GM19395 (cell line): ENCODE results near the gene MYO7A.

Experiments
- ATAC-seq: cut with Tn5 transposase; IDR thresholded peaks from one replicate; pipeline ENCODE4 v1.9.1; 2021; ENCODE audit warnings: mild to moderate bottlenecking, moderate library complexity; ENCODE audit not compliant: unreplicated experiment

Gene MYO7A

DNA sequence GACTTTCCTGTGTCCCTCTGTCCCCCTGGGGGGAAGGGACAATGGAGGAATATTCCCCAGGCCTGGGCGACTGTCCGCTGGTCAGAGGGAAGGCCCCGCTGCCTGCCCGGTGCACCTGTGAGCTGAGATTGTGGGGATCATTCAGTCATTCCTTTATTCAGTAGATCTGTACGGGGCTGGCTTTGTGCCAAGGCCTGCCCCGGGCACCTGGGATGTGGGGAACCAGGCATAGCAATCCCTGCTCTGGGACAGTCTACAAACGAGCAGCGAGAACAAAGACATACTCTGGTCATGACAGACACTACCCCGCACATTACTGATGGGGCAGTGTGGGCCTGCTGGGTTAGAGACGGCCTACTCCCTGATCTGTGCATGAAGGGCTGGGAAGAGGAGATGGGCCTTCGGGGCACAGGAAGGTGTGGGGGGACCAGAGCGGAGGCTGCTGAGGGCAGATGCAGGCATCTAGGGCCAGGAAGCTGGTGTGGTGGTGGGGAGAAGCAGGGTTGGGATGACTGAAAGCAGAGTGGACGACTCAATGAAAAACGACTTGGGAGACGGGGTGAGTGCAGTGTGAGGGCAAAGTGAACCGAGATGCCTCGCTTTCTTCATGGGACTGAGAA is 1.8 kb upstream of the MYO7A start:
- ATAC-seq: no peak

DNA sequence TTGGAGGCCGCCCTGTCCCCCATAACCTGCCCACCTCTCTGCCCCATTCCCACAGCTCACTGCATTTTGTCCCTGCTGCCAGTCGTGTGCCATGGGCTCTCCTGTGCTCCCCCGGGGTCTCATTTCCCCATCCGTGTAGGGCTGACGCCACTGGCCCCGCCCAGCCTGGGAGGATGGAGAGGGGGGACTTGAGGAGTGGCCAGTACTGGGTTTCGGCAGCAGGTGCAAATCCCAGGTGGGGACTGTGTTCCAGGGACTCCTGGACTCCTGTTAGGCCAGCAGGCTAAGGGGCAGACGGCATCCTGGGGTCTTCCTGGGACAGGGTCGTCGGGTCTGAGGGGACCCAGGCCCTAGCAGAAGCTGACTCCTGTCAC is 1.2 kb upstream of the MYO7A start:
- ATAC-seq: no peak

DNA sequence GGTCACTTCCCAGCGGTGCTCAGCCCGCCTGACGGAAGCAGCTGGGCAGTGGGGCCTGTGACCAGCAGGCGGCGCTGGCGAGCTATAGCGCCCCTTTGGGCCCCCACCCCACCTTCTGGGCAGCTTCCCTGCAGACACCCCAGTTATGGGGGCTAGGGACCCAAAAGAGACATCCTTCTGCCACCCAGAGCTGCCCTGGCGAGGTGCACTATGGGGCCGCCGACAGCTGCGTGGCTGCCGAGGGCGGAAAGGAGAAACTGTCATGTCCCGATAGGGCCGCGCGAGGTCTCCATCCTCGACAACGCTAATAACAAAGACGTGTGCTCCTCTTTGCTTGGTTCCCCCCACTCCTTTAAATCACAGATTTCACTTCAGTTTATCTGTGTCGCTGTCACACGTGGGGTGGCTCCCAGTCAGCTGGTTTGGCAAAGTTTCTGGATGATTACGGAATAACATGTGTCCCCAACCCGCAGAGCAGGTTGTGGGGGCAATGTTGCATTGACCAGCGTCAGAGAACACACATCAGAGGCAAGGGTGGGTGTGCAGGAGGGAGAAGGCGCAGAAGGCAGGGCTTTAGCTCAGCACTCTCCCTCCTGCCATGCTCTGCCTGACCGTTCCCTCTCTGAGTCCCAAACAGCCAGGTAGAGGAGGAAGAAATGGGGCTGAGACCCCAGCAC is 673 bp upstream of the MYO7A start:
- ATAC-seq: peak; percentile 52

DNA sequence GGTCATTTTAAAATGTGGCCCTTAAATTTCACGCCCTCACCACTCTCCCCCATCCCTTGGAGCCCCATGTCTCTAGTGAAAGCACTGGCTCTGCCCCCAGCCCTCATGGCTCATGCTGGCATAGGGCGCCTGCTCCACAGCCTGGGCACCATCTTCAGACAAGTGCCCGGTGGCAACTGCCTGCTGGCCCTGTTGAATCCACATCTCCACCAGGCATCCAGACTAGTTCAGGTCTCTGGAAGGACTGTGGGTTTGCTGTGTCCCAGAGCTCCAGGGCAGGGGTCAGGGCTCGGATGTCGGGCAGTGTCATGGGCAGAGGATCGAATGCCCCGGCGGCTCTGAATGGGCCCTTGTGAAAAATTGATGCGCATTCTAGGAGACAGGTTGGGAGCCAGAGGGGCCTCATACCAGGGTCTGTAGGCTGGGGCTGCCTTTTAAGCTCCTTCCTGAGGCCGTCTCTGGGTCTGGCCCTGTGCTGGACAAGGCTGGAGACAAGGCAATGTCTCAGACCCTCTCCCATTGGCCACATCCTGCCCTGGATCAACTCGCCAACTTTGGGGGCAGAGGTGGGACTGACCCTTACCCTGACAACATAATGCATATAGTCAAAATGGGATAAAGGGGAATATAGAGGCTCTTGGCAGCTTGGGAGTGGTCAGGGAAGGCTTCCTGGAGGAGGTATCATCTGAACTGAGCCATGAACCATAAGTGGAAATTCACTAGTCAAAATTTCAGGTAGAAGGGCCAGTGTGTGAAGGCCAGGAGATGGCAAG is 1.2 kb downstream of the MYO7A start:
- ATAC-seq: no peak

DNA sequence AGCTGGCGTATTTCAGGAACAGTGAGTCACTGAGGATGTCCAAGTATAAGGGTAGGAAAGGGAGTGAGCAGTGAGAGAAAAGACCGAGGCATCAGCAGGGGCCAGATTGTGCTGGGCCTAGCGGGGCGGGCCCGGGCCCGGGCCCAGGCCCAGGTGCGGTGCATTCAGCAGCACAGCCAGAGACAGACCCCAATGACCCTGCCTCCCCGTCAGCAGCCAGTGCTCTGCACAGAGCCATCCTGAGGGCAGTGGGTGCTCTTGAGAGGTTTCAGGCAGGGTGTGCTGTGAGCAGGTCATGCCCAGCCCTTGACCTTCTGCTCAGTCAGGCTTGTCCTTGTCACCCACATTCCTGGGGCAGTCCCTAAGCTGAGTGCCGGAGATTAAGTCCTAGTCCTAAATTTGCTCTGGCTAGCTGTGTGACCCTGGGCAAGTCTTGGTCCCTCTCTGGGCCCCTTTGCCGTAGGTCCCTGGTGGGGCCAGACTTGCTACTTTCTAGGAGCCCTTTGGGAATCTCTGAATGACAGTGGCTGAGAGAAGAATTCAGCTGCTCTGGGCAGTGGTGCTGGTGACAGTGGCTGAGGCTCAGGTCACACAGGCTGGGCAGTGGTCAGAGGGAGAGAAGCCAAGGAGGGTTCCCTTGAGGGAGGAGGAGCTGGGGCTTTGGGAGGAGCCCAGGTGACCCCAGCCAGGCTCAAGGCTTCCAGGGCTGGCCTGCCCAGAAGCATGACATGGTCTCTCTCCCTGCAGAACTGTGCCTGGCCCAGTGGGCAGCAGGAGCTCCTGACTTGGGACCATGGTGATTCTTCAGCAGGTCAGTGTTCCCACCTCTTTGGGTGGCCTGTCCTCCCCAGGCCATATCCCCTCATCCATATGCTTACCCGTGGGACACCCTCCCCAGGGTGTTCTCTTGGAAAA is 2.1 kb downstream of the MYO7A start:
- no peak for ATAC-seq

DNA sequence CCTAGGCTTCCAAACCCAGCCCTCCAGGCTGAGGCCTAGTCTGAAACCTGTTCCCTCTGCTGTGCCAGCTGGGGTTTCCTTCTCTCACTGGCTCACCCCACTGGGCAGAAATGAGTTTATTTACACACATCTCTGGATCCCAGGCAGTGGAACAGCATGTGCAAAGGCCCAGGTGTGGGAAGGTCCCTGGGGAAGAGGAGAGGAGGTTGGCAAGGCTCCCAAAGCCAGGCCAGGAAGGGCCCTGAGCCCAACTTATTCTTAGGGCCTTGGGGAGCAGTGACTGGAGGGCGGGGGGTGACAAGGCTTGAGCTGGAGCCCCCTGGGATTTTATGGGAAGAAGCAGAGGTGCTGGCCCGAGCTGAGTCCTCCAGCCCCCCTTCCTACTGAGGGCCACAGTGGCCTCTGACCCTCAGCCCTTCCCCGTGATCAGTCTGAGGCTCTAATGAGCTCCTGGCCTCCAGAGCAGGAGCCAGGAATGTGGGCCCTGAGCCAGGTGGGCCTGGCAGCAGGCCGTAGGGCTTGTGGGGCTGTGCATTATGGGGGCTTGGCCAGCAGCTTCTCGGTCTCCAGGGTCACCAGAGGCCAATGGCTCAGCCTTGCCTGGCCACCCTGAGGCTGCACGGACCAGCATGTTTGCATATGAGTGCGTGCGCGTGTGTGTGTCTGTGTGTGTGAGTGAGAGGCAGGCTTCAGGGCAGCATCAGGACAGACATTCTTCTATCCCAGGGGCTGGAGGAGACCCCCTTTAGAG is 2.9 kb downstream of the MYO7A start:
- no peak for ATAC-seq

DNA sequence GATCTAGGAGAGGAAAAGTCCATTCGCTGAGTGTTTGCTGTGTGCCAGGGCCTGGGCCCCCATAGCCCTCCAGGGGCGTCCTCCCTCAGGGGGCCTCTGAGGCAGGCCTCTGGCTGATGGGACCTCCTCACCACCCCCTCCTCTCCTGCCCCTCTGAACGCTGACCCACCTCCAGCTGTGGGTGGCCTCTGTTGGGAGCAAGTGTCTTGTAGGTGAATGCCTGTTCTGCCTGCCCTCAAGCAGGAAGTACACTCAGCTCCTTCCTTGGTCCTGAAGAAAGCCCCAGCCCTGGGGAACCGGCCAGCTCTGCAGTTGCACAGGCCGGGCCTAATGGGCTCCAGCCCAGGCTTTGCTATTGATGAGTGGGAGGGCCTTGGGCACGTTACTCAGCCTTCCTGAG is 3.5 kb downstream of the MYO7A start:
- no peak for ATAC-seq

DNA sequence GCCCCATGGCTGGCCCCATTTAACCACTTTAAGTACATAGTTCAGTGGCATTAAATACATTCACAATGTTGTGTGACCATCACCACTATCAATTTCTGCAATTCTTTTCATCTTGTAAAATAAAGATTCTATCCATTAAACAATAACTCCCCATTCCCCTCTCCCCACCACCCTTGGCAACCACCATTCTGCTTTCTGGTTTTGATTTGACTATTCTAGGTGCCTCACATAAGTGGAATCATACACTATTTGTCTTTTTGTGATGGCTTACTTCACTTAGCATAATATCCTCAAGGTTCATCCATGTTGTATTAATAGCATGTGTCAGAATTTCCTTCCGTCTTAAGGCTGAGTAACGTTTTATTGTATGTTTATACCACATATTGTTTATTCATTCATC is 7.0 kb downstream of the MYO7A start:
- ATAC-seq: no peak

DNA sequence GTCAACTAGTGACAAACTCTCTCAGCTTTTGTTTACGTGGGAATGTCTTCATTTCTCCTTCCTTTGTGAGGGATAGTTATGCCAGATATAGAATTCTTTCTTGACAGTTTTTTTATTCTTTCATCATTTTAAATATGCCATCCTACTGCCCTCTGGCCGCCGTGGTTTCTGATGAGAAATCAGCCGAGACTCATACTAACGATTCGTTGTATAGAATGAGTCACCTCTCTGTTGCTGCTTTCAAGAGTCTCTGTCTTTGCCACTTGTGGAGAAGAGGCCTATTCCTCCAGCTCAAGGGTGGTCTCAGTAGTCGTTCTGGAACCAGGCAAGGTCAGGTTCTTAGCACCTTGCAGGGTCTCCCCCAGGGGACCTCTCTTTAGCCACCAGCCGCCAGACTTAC is 8.0 kb downstream of the MYO7A start:
- ATAC-seq: no peak

DNA sequence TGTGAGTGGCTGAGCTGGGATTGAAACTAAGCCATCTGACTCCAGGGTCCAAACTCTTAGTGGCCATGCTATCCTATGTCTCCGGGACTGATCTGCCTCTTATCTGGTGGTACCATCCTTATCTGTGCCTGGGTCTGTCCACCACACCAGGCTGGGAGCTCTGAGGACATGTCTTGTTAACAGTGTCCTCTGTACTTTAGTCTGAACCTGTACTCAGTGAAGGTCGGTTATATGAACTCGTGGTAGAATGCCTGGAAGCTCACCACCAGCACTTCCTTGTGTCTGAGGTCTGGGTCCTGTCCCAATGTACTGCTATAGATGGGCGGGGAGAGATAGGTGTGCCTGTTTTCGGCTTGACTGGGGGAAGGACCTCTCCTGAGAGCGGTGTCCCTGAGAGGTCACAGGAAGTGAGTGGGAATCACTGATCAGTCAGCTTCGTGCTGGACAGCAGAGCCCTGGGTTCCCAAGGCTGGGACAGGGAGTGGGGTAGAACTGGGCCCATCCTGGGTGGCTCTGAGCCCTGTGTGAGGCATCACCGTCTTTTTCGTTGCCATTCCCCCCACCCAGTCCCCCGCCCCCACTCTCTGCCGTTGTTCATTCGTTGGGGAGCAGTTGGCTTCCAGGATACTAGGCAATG is 8.9 kb downstream of the MYO7A start:
- no peak for ATAC-seq

DNA sequence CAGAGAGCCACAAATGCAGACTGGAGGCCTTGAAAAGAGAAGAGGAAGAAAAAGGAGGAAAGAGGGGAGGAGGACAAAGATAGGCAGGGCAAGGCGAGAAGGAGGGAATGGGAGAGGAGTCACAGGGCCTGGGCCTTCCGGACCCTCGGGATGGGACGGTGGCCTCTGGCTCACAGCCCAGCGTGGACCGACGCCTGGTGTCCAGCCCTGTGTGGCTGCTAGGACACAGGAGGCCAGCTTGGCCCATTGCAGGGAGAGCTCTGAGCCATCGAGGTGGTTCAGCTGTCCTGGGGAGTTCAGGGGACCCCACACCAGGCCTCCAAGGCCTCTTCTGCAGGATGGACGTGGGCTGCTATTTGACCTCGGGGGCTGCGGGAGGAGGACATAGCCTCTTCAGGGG is 9.4 kb downstream of the MYO7A start:
- no peak for ATAC-seq

DNA sequence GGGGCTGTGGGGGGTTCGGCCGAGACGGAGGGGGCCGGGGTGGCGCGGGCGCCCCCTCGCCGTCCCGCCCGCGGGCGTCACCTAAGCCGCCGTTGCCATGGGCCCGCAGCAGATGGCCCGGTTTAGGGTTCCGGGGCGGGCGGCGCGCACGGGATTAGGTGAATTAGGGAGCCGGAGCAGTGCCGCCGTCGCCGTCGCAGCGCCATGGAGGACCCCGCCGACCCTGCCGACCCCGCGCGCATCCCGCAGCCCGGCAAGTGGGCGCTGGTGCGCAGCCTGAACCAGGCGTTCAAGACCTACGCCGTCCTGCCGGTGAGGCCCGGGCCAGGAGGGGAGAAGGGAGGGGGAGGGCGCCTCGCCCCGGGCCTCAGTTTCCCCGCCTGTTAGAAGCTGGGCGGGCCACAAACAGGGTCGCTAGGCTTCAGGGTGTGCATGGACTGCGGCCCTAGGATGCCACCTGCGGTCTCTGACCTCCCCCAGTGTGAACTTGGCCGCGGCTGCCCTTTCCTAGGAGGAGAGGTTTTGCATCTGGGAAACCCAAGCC is 10.1 kb downstream of the MYO7A start:
- ATAC-seq: no peak

DNA sequence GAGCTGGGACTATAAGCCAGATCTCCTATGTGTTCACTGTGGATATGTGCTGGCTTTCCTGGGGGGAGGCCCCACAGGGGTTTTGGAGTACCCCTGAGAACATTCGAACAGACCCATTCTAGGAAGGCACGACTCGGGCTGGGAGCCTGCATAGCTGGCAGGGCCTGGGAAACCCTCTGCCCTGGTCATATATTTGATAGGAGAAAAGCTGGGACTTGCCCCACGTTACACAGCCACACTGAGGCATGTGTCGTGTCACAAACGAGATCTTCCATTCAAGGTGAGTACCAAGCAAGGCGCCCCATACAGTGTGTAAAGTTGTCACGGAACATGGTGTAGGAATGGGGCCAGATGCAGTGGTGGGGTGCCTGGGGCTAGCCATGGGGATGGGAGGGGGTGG is 11.2 kb downstream of the MYO7A start:
- ATAC-seq: no peak

DNA sequence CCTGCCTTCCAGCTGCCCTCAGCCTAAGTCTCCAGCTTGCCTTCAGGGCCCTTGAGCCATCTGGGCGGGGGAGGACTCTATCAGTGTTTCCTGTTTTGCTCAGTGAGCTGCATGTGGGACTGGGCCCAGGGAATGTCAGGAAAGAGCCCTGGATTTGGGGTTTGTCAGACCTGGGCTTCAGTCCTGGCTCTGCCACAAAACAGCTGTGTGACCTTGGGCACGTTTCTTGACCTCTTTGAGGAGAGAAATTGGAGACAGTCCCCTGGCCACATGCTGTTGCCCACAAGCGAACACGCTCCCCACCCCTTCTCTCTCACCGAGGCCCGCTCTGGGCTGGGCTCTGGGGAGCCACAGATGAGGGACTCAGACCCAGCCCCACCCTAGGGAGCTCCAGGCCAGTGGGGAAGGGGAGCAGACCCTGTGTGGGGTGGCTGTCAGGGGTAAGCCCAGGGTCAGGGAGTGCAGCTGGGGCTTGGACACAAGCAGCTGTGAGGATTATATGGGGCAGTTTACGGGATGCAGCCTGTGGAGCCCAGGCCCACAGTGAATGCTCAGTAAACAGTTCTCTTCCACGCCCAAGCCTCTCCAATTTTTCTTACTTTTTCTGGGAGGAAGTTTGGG is 12.3 kb downstream of the MYO7A start:
- ATAC-seq: no peak

DNA sequence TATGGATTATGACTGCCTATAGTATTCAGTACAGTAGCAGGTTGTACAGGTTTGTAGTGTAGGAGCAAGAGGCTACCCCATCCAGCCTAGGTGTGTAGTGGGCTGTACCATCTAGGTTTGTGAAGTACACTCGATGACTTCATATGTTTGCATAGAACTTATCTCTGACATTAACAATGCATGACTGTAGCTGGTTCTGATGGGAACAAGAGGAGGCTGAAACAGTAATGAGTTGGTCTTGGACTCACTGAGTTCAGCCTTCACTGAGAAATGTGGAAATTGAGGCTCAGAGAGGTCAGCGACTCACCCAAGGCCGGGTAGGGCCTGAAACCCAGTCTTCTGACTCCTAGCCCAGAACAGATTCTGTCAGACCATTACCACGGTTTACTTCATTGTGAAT is 13.0 kb downstream of the MYO7A start:
- no peak for ATAC-seq

DNA sequence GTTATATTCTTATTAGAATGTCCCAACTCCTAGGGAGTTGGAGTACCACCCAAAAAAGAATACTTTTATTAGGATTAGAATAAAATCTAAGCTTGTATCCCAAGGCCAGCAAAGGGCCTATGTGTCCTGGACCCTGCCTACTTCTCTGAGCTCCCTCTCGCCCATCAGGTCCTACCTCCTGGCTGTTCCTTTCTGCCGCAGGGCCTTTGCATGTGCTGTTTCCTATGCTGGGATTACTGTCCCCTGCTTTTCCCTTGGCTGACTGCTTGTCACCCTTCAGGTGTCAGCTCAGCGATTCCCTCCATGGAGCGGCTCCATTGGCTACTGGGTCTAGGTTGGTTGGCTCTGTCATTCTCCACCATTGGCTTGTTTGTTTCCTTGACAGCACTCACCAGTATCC is 13.4 kb downstream of the MYO7A start:
- no peak for ATAC-seq

DNA sequence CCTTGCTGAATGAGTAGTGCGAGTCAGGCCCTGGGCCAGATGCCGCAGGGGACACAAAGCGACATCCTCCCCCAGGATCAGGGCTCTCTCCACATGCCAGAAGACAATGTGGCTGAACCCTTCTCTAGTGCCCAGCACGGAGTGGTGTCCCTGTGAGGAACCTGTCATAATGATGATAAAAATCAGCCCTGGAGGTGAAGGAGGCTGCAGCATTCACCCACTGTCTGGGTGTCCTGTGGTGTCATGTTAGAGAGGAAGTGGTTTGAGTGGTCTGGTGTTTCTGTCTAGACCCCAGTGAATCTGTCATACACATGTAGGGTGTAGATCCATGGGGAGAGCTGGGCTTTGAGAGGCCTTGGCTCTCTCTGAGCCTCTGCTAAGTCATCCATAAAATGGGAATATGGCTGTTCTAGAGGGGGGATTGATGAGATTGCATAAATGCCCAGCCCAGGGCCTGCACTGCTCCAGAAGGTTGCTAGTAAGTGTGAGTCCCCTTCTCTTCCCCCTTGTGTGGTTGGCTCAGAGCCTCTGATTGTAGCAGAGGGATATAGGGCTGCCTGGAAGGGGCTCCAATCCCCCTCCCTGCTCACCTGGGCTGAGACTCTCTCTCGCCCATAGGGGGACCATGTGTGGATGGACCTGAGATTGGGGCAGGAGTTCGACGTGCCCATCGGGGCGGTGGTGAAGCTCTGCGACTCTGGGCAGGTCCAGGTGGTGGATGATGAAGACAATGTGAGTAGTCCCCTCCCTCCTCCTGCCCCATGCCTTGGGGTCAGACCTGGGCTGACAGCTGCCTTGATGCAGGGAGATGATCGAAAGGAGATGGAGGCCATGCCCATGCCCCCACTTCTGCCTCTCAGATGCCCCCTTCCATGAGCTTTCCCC is 14.3 kb downstream of the MYO7A start:
- ATAC-seq: no peak

DNA sequence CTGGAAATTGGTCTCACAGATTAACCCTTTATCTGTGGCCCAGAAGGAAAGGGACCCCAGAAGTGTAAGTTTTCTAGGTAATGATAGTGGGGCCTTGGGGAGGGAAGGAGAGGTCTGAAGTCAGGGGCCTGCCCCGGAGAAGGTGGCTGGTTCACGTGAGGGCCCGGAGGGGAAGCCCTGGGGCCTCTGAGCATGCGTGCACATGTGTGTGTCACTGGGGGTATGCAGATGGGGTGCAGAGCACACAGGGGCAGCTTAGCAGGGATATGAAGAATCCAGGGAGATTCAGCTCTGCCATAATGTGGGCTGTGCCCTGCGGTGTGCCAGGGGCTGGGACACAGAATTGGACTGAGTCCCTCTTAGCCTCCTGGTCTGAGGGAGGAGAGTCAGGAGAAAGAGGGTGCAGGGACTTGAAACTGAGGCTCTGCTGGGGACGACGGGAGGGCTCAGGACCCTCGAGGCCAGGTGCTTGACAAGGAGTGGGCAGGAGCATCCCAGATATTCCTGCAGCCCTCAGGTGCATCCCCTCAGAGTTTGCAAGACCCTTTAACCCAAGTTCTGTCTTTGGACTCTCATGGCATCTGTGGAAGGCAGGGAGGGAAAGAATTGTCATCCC is 15.5 kb downstream of the MYO7A start:
- ATAC-seq: no peak
